ENCODE data around the gene WDR36.

WDR36 gene

GRCh38 chr5:111070272-111071134 is 21.6 kb upstream of the WDR36 start:
- Histone ChIP-seq H3K27ac (ENCODE audit: insufficient read depth, low read depth, low read length, poor library complexity, severe bottlenecking) (no peak overlapping the region), H3K27me3 (ENCODE audit: control insufficient read depth, insufficient read depth, low read length, poor library complexity, severe bottlenecking) (peaks cover 82% of the 10 kb centered on the region), H3K9me3 (ENCODE audit: control insufficient read depth, low read length) (no peaks in the 10 kb centered on the region), H3K36me3 (ENCODE audit: control insufficient read depth, insufficient read depth, low read length) (no peaks in the 10 kb centered on the region), H3K4me3 (ENCODE audit: insufficient read depth, low read depth, low read length) (peak overlapping the region; percentile 13), H3K4me1 (ENCODE audit: control insufficient read depth, insufficient read depth, low read length) (no peaks in the 10 kb centered on the region)
- 2 to 3% methylated on average over 41 to 42 of the region's 42 CpGs for WGBS, 2 experiments

GRCh38 chr5:111071413-111071812 is 20.7 kb upstream of the WDR36 start, which contains the start of gene TSLP:
Gene TSLP (plus strand): TSS chr5:111071713. CDS start chr5:111071891, 178 bp downstream.
- Histone ChIP-seq H3K36me3 (ENCODE audit: control insufficient read depth, insufficient read depth, low read length) (no peaks in the 10 kb centered on the region), H3K4me1 (ENCODE audit: control insufficient read depth, insufficient read depth, low read length) (no peaks in the 10 kb centered on the region), H3K4me3 (ENCODE audit: insufficient read depth, low read depth, low read length) (peak within 1 kb of the TSS; percentile 13), H3K9me3 (ENCODE audit: control insufficient read depth, low read length) (no peaks in the 10 kb centered on the region), H3K27ac (ENCODE audit: insufficient read depth, low read depth, low read length, poor library complexity, severe bottlenecking) (no peak within 1 kb of the TSS), H3K27me3 (ENCODE audit: control insufficient read depth, insufficient read depth, low read length, poor library complexity, severe bottlenecking) (peaks cover 85% of the 10 kb centered on the region)
- WGBS, 2 experiments: 79 to 82% methylated on average over 4 of the region's 4 CpGs

DNA sequence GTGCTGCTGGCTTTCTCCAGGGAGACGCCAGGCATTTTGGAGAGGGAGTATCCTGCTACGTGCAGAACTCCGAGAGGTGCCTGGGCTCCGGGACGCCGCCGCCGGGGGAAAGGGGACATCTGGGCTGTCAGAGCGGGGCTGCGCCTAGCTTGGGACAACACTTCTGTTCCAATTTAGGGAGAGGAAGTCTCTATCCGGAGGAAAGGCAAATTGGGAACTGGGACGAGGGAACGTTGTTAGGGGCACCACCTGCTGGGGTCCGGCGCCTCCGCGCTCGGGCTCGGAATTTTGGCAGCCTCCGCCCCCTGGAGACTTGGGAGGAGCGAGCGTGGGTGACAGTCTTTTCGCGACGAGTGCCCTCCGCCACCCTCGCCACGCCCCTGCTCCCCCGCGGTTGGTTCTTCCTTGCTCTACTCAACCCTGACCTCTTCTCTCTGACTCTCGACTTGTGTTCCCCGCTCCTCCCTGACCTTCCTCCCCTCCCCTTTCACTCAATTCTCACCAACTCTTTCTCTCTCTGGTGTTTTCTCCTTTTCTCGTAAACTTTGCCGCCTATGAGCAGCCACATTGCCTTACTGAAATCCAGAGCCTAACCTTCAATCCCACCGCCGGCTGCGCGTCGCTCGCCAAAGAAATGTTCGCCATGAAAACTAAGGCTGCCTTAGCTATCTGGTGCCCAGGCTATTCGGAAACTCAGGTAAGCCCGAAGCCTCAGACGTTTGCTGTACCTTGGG is 19.0 kb upstream of the WDR36 start:
- no peaks in the 10 kb centered on the region for H3K36me3 ChIP-seq (ENCODE audit: control insufficient read depth, insufficient read depth, low read length)
- H3K27me3 ChIP-seq (ENCODE audit: control insufficient read depth, insufficient read depth, low read length, poor library complexity, severe bottlenecking): peaks cover 76% of the 10 kb centered on the region
- WGBS, 2 experiments: 1% methylated on average over 44 of the region's 44 CpGs
- H3K4me1 ChIP-seq (ENCODE audit: control insufficient read depth, insufficient read depth, low read length): no peaks in the 10 kb centered on the region
- peak overlapping the region; percentile 32 for H3K4me3 ChIP-seq (ENCODE audit: insufficient read depth, low read depth, low read length)
- no peaks in the 10 kb centered on the region for H3K9me3 ChIP-seq (ENCODE audit: control insufficient read depth, low read length)
- H3K27ac ChIP-seq (ENCODE audit: insufficient read depth, low read depth, low read length, poor library complexity, severe bottlenecking): no peak overlapping the region

- H3K4me3 ChIP-seq (ENCODE audit: insufficient read depth, low read depth, low read length): no peak overlapping the region
- WGBS, 2 experiments: 74 to 81% methylated on average over 2 of the region's 2 CpGs
- H3K9me3 ChIP-seq (ENCODE audit: control insufficient read depth, low read length): no peaks in the 10 kb centered on the region
- H3K4me1 ChIP-seq (ENCODE audit: control insufficient read depth, insufficient read depth, low read length): no peaks in the 10 kb centered on the region
- peaks cover 66% of the 10 kb centered on the region for H3K27me3 ChIP-seq (ENCODE audit: control insufficient read depth, insufficient read depth, low read length, poor library complexity, severe bottlenecking)
- no peak overlapping the region for H3K27ac ChIP-seq (ENCODE audit: insufficient read depth, low read depth, low read length, poor library complexity, severe bottlenecking)
- H3K36me3 ChIP-seq (ENCODE audit: control insufficient read depth, insufficient read depth, low read length): no peaks in the 10 kb centered on the region
These were observed 17.9 kb upstream of the WDR36 start for GRCh38 chr5:111074244-111074643.

GRCh38 chr5:111075520-111075919 is 16.6 kb upstream of the WDR36 start:
- no peaks in the 10 kb centered on the region for H3K9me3 ChIP-seq (ENCODE audit: control insufficient read depth, low read length)
- no peaks in the 10 kb centered on the region for H3K4me1 ChIP-seq (ENCODE audit: control insufficient read depth, insufficient read depth, low read length)
- H3K4me3 ChIP-seq (ENCODE audit: insufficient read depth, low read depth, low read length): no peak overlapping the region
- no peaks in the 10 kb centered on the region for H3K36me3 ChIP-seq (ENCODE audit: control insufficient read depth, insufficient read depth, low read length)
- no peak overlapping the region for H3K27ac ChIP-seq (ENCODE audit: insufficient read depth, low read depth, low read length, poor library complexity, severe bottlenecking)
- H3K27me3 ChIP-seq (ENCODE audit: control insufficient read depth, insufficient read depth, low read length, poor library complexity, severe bottlenecking): peaks cover 53% of the 10 kb centered on the region

- 76 to 83% methylated on average over 1 of the region's 1 CpG for WGBS, 2 experiments
- Histone ChIP-seq H3K4me1 (ENCODE audit: control insufficient read depth, insufficient read depth, low read length) (no peaks in the 10 kb centered on the region), H3K36me3 (ENCODE audit: control insufficient read depth, insufficient read depth, low read length) (no peaks in the 10 kb centered on the region), H3K4me3 (ENCODE audit: insufficient read depth, low read depth, low read length) (no peak overlapping the region), H3K27me3 (ENCODE audit: control insufficient read depth, insufficient read depth, low read length, poor library complexity, severe bottlenecking) (peaks cover 47% of the 10 kb centered on the region), H3K27ac (ENCODE audit: insufficient read depth, low read depth, low read length, poor library complexity, severe bottlenecking) (no peak overlapping the region), H3K9me3 (ENCODE audit: control insufficient read depth, low read length) (no peaks in the 10 kb centered on the region)
These were observed 16.1 kb upstream of the WDR36 start for GRCh38 chr5:111076091-111076490.

GRCh38 chr5:111077678-111078077 is 14.5 kb upstream of the WDR36 start:
- Histone ChIP-seq H3K4me1 (ENCODE audit: control insufficient read depth, insufficient read depth, low read length) (no peaks in the 10 kb centered on the region), H3K27me3 (ENCODE audit: control insufficient read depth, insufficient read depth, low read length, poor library complexity, severe bottlenecking) (peaks cover 36% of the 10 kb centered on the region), H3K27ac (ENCODE audit: insufficient read depth, low read depth, low read length, poor library complexity, severe bottlenecking) (no peak overlapping the region), H3K9me3 (ENCODE audit: control insufficient read depth, low read length) (no peaks in the 10 kb centered on the region), H3K36me3 (ENCODE audit: control insufficient read depth, insufficient read depth, low read length) (no peaks in the 10 kb centered on the region), H3K4me3 (ENCODE audit: insufficient read depth, low read depth, low read length) (no peak overlapping the region)
- WGBS, 2 experiments: 92 to 100% methylated on average over 2 of the region's 2 CpGs

GRCh38 chr5:111079846-111080245 is 12.3 kb upstream of the WDR36 start:
- 75% methylated on average over 1 of the region's 1 CpG; no CpG with 5 or more reads in 1 of the 2 experiments for WGBS, 2 experiments
- Histone ChIP-seq H3K36me3 (ENCODE audit: control insufficient read depth, insufficient read depth, low read length) (no peaks in the 10 kb centered on the region), H3K9me3 (ENCODE audit: control insufficient read depth, low read length) (no peaks in the 10 kb centered on the region), H3K27me3 (ENCODE audit: control insufficient read depth, insufficient read depth, low read length, poor library complexity, severe bottlenecking) (peaks cover 14% of the 10 kb centered on the region), H3K27ac (ENCODE audit: insufficient read depth, low read depth, low read length, poor library complexity, severe bottlenecking) (no peak overlapping the region), H3K4me3 (ENCODE audit: insufficient read depth, low read depth, low read length) (no peak overlapping the region), H3K4me1 (ENCODE audit: control insufficient read depth, insufficient read depth, low read length) (no peaks in the 10 kb centered on the region)

- 84 to 90% methylated on average over 7 of the region's 7 CpGs for WGBS, 2 experiments
- peaks cover 5% of the 10 kb centered on the region for H3K27me3 ChIP-seq (ENCODE audit: control insufficient read depth, insufficient read depth, low read length, poor library complexity, severe bottlenecking)
- H3K4me3 ChIP-seq (ENCODE audit: insufficient read depth, low read depth, low read length): no peak overlapping the region
- H3K4me1 ChIP-seq (ENCODE audit: control insufficient read depth, insufficient read depth, low read length): no peaks in the 10 kb centered on the region
- H3K9me3 ChIP-seq (ENCODE audit: control insufficient read depth, low read length): no peaks in the 10 kb centered on the region
- H3K36me3 ChIP-seq (ENCODE audit: control insufficient read depth, insufficient read depth, low read length): no peaks in the 10 kb centered on the region
- H3K27ac ChIP-seq (ENCODE audit: insufficient read depth, low read depth, low read length, poor library complexity, severe bottlenecking): no peak overlapping the region
These were observed 8.8 kb upstream of the WDR36 start for GRCh38 chr5:111083323-111083722.

DNA sequence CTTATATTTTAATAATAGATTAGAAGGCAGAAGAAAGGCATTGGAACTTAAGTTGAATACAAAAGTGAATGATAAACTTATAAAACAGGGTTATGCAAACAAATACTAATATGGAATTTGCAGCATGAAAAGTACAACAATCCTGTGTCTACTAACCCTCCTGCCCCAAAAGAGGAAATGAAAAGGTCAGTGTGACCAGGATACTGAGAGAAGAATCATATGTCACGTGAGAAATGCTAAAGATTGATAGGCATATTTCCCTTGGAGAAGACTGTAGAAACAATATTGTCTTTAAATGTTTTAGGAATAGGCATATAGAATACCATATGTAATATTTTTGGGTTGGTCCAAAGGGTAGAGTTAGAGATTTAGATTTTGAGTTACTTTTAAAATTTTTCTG is 3.8 kb downstream of the WDR36 start:
- no peak overlapping the region for H3K27ac ChIP-seq (ENCODE audit: insufficient read depth, low read depth, low read length, poor library complexity, severe bottlenecking)
- H3K9me3 ChIP-seq (ENCODE audit: control insufficient read depth, low read length): no peaks in the 10 kb centered on the region
- 88 to 100% methylated on average over 1 of the region's 1 CpG for WGBS, 2 experiments
- peaks cover 8% of the 10 kb centered on the region for H3K36me3 ChIP-seq (ENCODE audit: control insufficient read depth, insufficient read depth, low read length)
- peaks cover 8% of the 10 kb centered on the region for H3K4me1 ChIP-seq (ENCODE audit: control insufficient read depth, insufficient read depth, low read length)
- no peaks in the 10 kb centered on the region for H3K27me3 ChIP-seq (ENCODE audit: control insufficient read depth, insufficient read depth, low read length, poor library complexity, severe bottlenecking)
- no peak overlapping the region for H3K4me3 ChIP-seq (ENCODE audit: insufficient read depth, low read depth, low read length)
